NOMO-1 treated with DMSO at 0.1 percent for 48 hours (cell line): Measurements from ENCODE around the gene POLR2C.

Source experiments
- DNase-seq: peaks from one replicate; lab custom pipeline; 2025; ENCODE audit not compliant: unreplicated experiment; lab: John Stamatoyannopoulos, UW

The POLR2C gene

GRCh38 chr16:57517397-57518367 is 55.2 kb downstream of the POLR2C start:
- DNase-seq = no peak

DNA sequence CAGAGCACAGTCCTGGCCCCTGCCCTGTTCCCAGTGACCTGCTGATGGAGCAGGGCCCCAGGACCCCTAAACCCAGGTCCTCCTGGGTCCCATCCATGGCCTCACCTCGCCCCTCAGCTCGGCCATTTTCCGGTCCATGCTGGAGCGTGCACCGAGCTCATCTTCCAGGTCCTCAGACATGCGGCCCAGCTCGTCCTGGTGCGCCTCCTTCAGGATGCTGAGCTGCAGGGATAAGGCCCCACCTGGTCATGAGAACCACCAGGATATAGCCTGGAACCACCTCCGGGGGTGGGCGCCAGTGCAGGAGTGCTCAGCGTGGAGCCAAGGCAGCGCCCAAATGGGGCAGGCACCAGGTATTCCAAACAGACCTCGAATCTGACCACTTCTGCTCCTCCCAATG is 56.0 kb downstream of the POLR2C start:
- DNase-seq = no peak

GRCh38 chr16:57518922-57519321 is 56.4 kb downstream of the POLR2C start:
- DNase-seq = no peak

DNA sequence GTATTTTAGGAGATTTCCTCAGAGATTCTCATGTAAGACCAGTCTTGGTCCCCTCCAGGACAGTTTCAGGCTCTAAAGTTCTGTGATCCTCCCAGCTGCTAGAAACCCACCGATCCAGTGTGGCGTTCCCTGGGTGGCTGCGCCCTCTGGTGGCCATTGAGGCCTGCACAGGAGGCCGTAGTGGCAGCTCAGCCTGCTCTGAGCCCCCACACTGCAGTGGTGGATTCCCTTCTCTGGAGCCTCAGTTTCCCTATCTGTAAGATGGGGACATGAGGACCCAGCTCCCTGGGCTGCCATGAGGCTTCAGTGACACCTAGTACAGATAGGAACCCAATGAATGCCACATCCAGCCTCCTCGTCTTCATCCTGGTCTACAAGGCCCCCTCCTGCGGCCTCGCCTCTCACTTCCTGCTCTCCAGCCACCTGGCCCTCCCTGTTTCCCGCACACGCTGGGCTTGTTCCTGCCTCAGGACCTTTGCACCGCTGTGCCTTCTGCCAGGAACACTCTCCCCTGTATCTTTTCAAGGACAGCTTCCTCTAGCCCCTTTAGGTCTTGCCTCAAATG is 57.4 kb downstream of the POLR2C start:
- DNase-seq = peak; percentile 43
